NCI-H146 treated with DMSO at 0.1 percent for 48 hours (cell line): ENCODE data around the gene DCAF10.
A peak's percentile ranks its signal among the peaks of the same experiment; 100 is the strongest.
"Not testable (repeated sequence)": the region's sequence is repeated elsewhere in the genome, so short reads cannot be mapped to it uniquely, and the experiment has no call there.

ENCODE experiments used
- DNase-seq: peaks from one replicate; lab custom pipeline; 2025; ENCODE audit not compliant: unreplicated experiment; lab: John Stamatoyannopoulos, UW

The DCAF10 gene, protein sequence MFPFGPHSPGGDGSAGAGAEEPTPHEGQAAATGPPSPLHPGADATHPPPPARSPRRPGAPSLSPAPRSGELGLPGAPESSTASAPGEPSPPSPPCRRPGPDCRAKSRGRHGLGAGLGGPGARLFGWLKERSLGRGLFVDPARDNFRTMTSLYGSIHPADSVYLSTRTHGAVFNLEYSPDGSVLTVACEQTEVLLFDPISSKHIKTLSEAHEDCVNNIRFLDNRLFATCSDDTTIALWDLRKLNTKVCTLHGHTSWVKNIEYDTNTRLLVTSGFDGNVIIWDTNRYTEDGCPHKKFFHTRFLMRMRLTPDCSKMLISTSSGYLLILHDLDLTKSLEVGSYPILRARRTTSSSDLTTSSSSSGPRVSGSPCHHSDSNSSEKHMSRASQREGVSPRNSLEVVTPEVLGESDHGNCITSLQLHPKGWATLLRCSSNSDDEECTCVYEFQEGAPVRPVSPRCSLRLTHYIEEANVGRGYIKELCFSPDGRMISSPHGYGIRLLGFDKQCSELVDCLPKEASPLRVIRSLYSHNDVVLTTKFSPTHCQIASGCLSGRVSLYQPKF

DNA sequence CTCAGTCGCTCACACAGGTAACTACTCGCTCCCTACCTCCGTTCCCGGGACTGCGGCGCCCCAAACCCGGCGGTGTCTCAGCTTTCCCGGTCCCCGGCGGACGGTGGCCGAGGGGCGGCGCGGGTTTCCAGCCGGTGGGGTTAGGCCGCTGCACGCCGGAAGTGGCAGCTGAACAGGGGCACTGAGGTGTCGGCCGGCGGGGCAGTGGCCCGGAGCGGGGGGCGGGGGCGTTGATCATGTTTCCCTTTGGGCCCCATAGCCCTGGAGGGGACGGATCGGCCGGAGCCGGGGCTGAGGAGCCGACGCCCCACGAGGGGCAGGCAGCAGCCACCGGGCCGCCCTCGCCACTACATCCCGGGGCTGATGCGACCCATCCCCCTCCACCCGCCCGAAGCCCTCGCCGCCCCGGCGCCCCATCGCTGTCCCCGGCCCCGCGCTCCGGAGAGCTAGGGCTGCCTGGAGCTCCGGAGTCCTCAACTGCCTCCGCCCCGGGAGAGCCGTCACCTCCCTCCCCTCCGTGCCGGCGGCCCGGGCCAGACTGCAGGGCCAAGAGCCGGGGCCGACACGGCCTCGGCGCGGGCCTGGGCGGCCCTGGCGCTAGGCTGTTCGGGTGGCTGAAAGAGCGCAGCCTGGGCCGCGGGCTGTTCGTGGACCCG is at the start of gene DCAF10:
TSS of gene DCAF10 (plus strand) at position 167 of the 656 bp plus-strand sequence. CDS start at position 237, 70 bp downstream.
- DNase-seq = peak; percentile 73

DNA sequence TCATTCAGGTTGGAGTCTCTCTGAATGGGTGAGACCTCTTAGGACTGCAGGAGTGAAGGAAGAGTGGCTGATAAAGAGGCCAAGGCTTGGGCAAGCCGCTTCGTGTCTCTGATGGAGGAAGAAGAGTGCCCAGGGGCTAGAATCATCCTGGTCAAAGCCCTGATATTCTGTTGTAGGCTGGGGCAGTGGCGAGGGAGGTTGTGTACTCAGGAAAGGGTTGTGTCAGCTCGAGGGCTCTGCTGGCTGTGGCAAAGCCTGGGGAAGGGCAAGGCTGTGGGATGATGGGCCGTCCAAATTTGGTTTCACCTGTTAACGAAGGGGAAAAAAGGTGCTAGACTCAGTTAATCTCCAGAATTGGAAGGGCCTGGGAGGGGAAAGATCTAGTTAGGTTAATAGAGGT is 49.4 kb upstream of the DCAF10 start:
- DNase-seq = no peak

DNA sequence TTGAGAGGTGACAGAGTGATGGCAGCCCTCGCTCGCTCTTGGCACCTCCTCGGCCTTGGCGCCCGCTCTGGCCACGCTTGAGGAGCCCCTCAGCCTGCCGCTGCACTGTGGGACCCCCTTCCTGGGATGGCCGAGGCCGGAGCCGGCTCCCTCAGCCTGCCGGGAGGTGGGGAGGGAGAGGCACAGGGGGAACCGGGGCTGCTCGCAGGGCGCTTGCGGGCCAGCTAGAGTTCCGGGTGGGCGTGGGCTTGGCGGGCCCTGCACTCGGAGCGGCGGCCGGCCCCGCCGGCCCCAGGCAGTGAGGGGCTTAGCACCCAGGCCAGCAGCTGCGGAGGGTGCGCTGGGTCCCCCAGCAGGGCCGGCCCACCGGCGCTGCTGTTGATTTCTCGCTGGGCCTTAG is 48.9 kb upstream of the DCAF10 start:
- not testable (repeated sequence) for DNase-seq

DNA sequence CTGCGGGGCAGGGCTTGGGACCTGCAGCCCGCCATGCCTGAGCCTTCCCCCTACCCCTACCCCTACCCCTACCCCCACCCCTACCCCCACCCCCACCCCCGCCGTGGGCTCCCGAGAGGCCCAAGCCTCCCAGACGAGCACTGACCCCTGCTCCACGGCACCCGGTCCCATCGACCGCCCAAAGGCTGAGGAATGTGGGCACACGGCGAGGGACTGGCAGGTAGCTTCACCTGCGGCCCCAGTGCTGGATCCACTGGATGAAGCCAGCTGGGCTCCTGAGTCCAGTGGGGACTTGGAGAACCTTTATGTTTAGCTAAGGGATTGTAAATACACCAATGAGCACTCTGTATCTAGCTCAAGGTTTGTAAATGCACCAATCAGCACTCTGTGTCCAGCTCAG is 48.5 kb upstream of the DCAF10 start:
- not testable (repeated sequence) for DNase-seq

DNA sequence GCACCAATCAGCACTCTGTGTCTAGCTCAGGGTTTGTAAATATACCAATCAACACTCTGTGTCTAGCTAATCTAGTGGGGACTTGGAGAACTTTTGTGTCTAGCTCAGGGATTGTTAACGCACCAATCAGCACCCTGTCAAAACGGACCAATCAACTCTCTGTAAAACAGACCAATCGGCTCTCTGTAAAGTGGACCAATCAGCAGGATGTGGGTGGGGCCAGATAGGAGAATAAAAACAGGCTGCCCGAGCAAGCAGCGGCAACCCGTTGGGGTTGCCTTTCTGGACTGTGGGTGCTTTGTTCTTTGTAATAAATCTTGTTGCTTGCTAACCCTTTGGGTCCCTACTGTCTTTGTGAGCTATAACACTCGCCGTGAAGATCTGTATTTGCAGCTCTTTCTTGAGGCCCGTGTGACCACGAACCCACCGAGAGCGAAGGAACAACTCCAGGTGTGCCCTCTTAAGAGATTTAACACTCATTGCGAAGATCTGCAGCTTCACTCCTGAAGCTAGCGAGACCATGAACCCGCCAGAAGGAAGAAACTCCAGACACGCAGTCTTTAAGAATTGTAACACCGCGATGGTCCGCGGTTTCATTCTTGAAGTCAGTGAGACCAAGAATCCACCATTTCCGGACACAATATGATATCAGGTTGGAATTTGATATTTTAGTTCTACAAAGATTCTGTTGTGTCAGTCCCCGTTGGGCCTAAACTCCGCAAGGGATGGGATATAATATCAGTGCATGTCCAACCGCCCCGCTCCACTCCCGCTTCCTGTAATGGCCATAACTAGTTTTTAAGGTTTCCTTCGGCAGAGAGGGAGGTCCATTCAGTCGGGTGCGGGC is 47.7 kb upstream of the DCAF10 start:
- no peak for DNase-seq

DNA sequence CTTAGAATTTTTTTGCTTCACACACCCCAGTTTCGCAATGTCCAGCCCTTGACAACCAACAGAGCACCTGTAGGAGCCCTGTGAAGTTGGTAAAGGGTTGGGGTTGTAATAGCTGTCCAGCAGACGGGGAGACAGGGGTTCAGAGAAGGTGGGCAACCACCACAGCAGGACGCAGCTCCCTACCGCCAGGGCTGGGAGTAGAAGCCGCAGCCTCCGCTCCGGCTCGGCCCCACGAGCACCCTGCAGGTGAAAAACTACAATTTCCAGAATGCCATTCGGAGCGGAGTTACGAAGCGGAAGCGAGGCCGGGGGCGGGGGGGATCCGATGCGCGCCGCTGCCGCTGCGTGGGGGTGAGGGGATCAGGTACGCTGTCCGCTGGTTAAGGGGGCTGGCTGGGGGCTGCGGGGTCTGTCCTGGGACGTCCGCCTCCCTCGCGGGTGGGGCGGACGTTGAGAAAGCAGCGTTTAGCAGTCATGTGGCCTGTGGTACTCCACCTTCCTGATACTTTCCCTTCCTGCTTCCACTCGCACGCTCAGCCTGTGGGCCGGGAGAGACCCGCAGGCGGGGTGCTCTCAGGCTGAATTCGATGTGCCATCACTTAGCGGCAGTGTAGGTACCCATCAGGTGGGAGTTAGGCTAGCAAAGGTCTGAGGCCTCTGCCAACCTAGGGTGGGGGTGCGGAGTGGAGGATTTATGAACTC is 47.0 kb upstream of the DCAF10 start, which contains the start of gene TRMT10B:
TSS of gene TRMT10B (plus strand) at position 317 of the 702 bp plus-strand sequence. CDS start 8,127 bp downstream, outside the sequence.
- DNase-seq = peak; percentile 65

DNA sequence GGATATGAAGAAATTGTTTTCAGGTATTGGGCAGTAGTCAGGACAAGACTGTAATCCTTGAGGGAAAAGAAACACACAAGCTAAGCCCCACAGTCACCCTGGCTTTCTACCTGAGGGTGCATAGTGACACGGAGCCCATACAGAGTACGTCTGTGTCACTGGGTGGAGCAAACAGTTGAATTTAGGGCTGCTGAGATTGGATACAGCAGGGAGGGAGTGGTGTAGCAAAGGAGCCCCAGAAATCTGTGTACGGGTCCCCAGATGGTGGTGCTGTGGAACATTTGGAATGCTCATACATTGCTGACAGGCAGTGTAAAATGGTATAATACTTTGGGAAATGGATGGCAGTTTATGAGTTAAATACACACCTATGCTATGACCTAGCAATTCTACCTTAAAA is 41.9 kb upstream of the DCAF10 start:
- DNase-seq = no peak

DNA sequence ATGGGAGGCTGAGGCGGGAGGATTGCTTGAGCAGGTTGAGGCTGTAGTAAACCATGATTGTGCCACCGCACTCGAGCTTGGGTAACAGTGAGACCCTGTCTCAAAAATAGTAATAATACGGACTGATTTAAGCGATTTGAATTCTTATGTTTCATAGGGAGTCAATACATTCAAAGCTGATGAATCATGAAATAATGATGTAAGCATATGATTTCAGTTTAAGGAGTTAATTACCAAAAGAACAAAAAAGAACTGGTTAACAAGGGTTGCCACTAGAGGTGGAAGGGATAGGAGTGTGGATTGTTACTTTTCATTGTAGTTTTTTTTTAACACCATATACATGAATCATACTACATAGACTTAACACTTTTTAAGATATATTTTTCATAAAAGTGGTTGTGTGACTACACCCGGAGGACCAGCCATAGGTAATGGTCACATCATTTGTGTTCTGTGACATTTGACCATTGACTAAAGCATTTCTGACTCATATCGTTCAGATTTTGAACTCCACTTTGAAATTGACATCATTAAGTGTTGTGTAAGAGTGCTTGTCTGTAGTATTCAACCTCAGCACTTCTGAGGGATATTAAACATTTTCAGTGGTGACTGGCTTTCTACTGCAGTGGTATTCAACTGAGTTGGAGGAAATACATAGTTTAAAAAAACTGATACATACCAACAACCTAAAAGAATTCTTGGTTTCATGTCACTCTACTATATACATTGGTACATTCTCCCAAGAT is 40.0 kb upstream of the DCAF10 start:
- DNase-seq = no peak

DNA sequence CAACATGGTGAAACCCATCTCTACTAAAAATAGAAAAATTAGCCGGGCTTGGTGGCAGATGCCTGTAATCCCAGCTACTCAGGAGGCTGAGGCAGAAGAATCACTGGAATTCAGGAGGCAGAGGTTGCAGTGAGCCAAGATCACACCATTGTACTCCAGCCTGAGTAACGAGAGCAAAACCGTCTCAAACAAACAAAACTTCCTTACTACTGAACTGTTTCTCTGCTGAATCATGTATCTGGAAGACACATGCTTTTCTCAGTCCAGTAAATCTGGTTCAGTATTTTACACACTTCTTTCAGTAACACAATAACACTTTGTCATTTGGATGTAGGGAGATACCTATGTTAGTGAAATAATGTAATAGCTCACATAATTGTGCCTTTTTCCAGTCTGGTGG is 39.1 kb upstream of the DCAF10 start:
- DNase-seq = no peak

DNA sequence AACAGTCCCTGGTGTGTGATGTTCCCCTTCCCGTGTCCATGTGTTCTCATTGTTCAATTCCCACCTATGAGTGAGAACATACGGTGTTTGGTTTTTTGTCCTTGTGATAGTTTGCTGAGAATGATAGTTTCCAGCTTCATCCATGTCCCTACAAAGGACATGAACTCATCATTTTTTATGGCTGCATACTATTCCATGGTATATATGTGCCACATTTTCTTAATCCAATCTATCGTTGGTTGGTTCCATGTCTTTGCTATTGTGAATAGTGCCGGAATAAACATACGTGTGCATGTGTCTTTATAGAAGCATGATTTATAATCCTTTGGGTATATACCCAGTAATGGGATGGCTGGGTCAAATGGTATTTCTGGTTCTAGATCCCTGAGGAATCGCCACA is 35.3 kb upstream of the DCAF10 start:
- DNase-seq = not testable (repeated sequence)

DNA sequence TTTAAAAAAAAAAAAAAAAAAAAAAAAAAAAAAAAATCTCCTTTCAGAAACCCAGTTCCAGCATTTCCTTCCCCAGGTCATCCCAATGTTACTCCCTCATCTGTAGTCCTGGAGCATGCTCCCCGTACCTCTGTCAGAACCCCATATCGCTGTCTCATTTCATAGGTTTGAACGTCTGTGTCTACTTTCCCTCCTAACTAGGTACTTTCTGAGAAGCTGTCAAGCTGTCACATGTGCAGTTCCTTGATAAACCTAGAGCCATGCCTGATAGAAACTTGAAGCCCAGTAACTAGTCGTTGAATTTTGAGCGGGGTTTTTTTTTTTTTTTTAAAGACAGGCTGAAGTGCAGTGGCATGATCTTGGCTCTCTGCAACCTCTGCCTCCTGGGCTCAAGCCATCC is 31.3 kb upstream of the DCAF10 start:
- DNase-seq = no peak

DNA sequence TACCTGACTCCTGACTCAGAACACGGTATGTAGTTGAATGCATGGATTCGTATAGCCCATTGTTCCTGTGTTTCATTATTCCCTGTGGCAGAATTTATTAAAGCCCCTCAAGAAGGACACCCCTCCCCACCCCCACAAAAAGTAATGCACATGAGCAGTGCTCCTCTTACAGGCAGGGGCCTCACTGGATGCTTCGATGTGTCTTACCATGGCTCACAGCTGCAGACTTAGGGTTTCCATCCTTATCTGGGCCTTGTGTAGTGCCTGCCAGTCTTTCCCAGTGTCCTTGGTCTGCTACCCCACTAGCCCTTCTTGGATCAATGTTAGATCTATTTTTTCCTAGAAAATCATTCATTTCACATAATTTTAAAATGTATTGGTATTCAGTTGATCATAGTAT is 30.6 kb upstream of the DCAF10 start:
- no peak for DNase-seq

DNA sequence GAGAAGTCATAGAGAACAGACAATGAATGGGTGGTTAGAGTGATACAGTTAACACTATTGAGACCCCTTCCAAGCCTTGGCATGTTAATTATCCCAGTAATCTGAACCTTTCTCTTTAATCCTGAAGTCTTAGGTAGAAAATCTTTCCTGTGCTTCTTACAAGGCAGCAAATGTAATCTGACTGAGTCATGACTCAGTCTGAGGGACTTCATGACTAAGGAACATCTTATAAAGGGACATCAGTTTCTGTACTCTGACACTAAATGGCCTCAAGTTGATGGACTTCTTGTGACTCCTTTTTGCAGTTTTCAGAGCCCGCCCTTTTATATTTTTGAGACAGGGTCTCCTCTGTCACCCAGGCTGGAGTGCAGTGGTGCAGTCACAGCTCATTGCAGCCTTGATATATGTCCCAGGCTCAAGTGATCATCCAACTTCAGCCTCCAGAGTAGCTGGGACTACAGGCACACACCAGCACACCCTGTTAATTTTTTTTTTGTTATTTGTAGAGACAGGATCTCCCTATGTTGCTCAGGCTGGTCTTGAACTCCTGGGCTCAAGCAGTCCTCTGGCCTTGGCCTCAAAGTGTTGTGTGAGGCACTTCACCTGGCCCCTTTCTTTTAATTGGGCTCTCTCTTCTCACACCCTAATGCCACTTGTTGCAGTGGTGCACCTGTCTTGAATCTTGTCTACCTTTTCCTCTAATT is 25.2 kb upstream of the DCAF10 start:
- DNase-seq = no peak

DNA sequence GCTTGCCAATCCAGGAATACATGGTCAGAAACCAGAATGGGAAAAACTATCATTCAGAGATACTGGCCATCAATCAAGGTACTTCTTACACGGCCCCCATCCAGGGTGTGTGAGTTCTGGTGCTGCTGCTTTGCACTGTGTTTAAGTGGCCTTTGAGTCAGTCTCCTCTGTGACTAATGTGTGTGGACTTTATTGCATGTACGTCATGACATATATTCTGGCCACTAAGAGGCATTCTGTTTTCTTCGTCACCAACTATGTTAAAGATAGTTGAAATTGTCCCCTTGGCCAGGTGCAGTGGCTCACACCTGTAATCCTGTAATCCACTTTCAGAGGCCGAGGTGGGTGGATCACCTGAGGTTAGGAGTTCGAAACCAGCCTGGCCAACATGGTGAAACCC is 24.3 kb upstream of the DCAF10 start:
- no peak for DNase-seq

DNA sequence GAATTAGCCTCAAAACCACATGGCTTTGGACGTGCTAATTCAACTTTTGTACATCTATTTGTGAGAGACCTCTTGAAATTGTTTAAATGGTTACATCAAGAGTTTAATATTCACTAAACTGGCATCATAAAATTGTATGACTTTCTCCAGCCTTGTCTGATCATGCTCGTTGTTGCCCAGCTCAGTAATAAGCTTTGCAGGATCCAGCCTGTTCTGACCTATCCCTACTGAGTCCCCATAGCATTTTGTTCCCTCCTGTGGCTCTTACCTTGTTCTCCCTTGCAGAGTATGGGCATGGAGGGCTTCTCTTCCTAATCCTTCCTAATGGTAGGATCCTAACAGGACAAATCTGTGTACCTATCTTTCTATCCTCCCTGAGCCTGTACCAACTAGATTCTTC is 22.1 kb upstream of the DCAF10 start:
- no peak for DNase-seq

DNA sequence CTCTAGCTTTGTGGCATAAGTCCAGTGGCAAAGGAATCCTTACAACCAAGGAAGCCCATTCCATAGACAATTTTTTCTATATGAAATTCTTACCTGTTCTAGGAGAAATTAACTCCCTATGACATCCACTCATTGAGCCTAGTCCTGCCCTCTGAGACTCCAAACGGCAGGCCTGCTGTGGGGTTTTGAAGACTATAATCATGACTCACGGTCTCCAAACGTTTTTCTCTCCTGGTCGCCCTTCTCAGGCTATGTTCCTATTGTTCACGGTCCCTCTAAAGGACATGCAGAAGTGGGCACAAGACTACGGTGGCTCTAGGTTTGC is 16.3 kb upstream of the DCAF10 start:
- no peak for DNase-seq

DNA sequence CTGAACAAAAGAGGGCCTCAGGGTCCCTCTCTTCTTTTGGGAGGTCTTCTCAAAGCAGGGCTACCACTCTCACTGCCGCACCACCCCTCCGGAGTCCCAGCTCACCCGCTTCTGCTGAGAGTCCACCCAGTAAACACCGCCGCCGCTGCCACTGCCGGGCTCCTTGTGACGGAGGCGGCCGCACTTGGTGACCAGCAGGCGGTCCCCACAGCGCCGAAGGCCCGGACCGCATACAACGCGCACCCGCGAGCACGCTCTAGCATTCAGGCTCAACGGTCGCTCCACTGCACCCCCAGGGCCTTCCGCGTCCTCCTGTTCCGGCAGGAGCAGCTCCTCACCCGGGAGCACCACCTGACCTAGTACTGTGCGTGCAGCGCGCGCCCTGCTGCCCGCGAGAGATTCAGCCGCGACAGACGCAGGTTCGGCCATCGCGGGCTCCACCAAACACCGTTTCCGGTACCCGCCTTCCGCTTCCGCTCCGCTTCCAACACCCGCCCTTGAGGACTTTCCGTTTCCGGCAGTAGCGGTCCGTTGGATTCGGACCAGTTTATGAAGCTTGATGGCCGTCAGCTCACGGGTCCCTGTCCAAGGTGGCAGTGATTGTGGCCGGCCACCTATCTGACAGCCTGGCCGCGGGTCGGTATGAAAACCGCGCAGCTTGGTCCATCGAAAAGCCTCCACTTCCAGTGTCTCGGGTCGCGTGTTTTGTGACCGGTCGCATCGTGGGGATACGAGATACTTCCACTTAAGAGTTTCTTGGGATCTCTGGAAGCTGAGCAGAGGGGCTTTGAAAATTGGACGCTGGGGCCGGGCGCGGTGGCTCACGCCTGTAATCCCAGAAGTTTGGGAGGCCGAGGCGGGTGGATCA is 15.7 kb upstream of the DCAF10 start, which contains the start of gene EXOSC3:
TSS of gene EXOSC3 (minus strand) at position 449 of the 868 bp plus-strand sequence. CDS start at position 429, 20 bp downstream.
- peak; percentile 90 for DNase-seq

DNA sequence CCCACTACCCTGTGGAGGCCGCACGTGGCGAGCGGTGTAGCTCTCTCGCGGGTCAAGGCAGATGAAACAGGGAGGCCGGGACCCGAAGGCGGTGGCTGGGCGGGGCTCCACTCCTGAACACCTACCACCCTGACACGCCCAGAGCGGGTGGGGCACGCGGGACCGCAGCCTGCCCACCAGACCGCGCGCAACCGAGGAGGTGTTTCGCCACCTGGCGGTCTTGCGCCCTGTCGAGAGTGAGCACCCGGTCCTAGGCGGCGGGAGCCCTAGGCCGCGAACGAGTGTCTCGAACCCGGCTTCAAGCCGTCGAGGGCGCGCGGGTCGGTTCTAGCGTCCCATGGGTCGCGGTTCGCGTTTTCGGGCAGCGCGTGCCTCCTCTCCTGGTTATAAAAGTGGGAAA is 13.5 kb upstream of the DCAF10 start:
- DNase-seq = no peak
